Activated T-cell treated with anti-CD3 and anti-CD28 coated beads, Interleukin-2, amount 50 U/mL, for 4 hours (primary cell): ENCODE results near the gene COL18A1. TPM values are rescaled to one million over a fixed set of nuclear protein-coding genes. Genes with fewer than 3 reads are reported as not detected.

Experiments
- ATAC-seq, 2 donors: fragments of 200-7000 bp; cut with Tn5 transposase; one replicate each; pipeline ENCODE4 v1.10.0; 2021
- DNase-seq: peaks from one replicate; pipeline ENCODE4 v3.0.0-alpha.2; 2020
- H3K27me3 Mint-ChIP-seq: one replicate; pipeline ENCODE4 v1.8.0; 2021; ENCODE audit warnings: low read depth, mixed read lengths
- H3K36me3 Mint-ChIP-seq: one replicate; pipeline ENCODE4 v1.8.0; 2022; ENCODE audit warnings: mixed read lengths; ENCODE audit not compliant: insufficient read depth
- H3K4me1 Mint-ChIP-seq: one replicate; pipeline ENCODE4 v1.8.0; 2021; ENCODE audit warnings: low read depth, mixed read lengths
- H3K4me3 Mint-ChIP-seq: one replicate; pipeline ENCODE4 v1.8.0; 2021; ENCODE audit warnings: mild to moderate bottlenecking, moderate library complexity, mixed read lengths
- H3K9me3 Mint-ChIP-seq: one replicate; pipeline ENCODE4 v1.8.0; 2021; ENCODE audit warnings: mixed read lengths
- total RNA-seq, 3 donors: library from RNA; stranded (reverse); gene quantifications; one replicate each; pipeline ENCODE4 v1.2.1, GENCODE V29; 2021

The COL18A1 gene
- total RNA-seq, 3 donors from 2014 or later = 15.0 to 19.9 (median 15.4) TPM

GRCh38 chr21:45447821-45448220 is 42.9 kb downstream of the COL18A1 start:
- ATAC-seq (no peak), DNase-seq (no peak)
- Mint-ChIP-seq H3K27me3 (peaks cover 9% of the 10 kb centered on the region), H3K36me3 (no peaks in the 10 kb centered on the region), H3K4me1 (peaks cover 2% of the 10 kb centered on the region), H3K9me3 (no peaks in the 10 kb centered on the region), H3K4me3 (no peak overlapping the region)

- H3K4me1 Mint-ChIP-seq = peaks cover 2% of the 10 kb centered on the region
- peaks cover 9% of the 10 kb centered on the region for H3K27me3 Mint-ChIP-seq
- no peaks in the 10 kb centered on the region for H3K9me3 Mint-ChIP-seq
- no peaks in the 10 kb centered on the region for H3K36me3 Mint-ChIP-seq
- H3K4me3 Mint-ChIP-seq = no peak overlapping the region
- no peak for ATAC-seq
- no peak for DNase-seq
These were observed 43.4 kb downstream of the COL18A1 start for GRCh38 chr21:45448283-45448809.

- no peak for DNase-seq
- peaks cover 2% of the 10 kb centered on the region for H3K4me1 Mint-ChIP-seq
- no peaks in the 10 kb centered on the region for H3K36me3 Mint-ChIP-seq
These were observed 44.1 kb downstream of the COL18A1 start for GRCh38 chr21:45448810-45449657.

GRCh38 chr21:45449658-45450422 is 44.9 kb downstream of the COL18A1 start:
- Mint-ChIP-seq H3K9me3 (no peaks in the 10 kb centered on the region), H3K36me3 (no peaks in the 10 kb centered on the region), H3K27me3 (peaks cover 7% of the 10 kb centered on the region), H3K4me1 (no peaks in the 10 kb centered on the region), H3K4me3 (no peak overlapping the region)
- DNase-seq (no peak), ATAC-seq (no peak)

More at GRCh38 chr21:45448810-45449657, 44.1 kb downstream of the COL18A1 start:
- H3K4me3 Mint-ChIP-seq = no peak overlapping the region
- ATAC-seq = no peak
- H3K27me3 Mint-ChIP-seq = peaks cover 9% of the 10 kb centered on the region
- no peaks in the 10 kb centered on the region for H3K9me3 Mint-ChIP-seq

GRCh38 chr21:45450423-45451090 is 45.6 kb downstream of the COL18A1 start:
- ATAC-seq (no peak), DNase-seq (no peak)
- H3K4me3 Mint-ChIP-seq = no peak overlapping the region
- no peaks in the 10 kb centered on the region for H3K9me3 Mint-ChIP-seq
- peaks cover 3% of the 10 kb centered on the region for H3K27me3 Mint-ChIP-seq
- H3K36me3 Mint-ChIP-seq = no peaks in the 10 kb centered on the region
- H3K4me1 Mint-ChIP-seq = no peaks in the 10 kb centered on the region

GRCh38 chr21:45451091-45451740 is 46.3 kb downstream of the COL18A1 start:
- H3K4me3 Mint-ChIP-seq = no peak overlapping the region
- H3K27me3 Mint-ChIP-seq = peaks cover 2% of the 10 kb centered on the region
- DNase-seq = no peak
- no peaks in the 10 kb centered on the region for H3K36me3 Mint-ChIP-seq
- H3K4me1 Mint-ChIP-seq = no peaks in the 10 kb centered on the region
- H3K9me3 Mint-ChIP-seq = no peaks in the 10 kb centered on the region
- no peak for ATAC-seq

- Mint-ChIP-seq H3K36me3 (no peaks in the 10 kb centered on the region), H3K4me3 (no peak overlapping the region), H3K4me1 (no peaks in the 10 kb centered on the region), H3K27me3 (peaks cover 2% of the 10 kb centered on the region), H3K9me3 (no peaks in the 10 kb centered on the region)
- ATAC-seq = no peak
- no peak for DNase-seq
These were observed 46.8 kb downstream of the COL18A1 start for GRCh38 chr21:45451771-45452182.

- no peak for DNase-seq
- Mint-ChIP-seq H3K36me3 (no peaks in the 10 kb centered on the region), H3K4me1 (no peaks in the 10 kb centered on the region), H3K27me3 (peaks cover 2% of the 10 kb centered on the region), H3K4me3 (no peak overlapping the region), H3K9me3 (no peaks in the 10 kb centered on the region)
- ATAC-seq = no peak
These were observed 47.8 kb downstream of the COL18A1 start for GRCh38 chr21:45452696-45453307.

GRCh38 chr21:45453308-45453950 is 48.5 kb downstream of the COL18A1 start:
- no peak overlapping the region for H3K4me3 Mint-ChIP-seq
- H3K27me3 Mint-ChIP-seq = no peaks in the 10 kb centered on the region
- ATAC-seq = no peak
- no peaks in the 10 kb centered on the region for H3K4me1 Mint-ChIP-seq
- DNase-seq = no peak
- no peaks in the 10 kb centered on the region for H3K36me3 Mint-ChIP-seq
- H3K9me3 Mint-ChIP-seq = no peaks in the 10 kb centered on the region

GRCh38 chr21:45454060-45454925 is 49.3 kb downstream of the COL18A1 start:
- Mint-ChIP-seq H3K27me3 (no peaks in the 10 kb centered on the region), H3K9me3 (no peaks in the 10 kb centered on the region), H3K36me3 (no peaks in the 10 kb centered on the region), H3K4me3 (no peak overlapping the region), H3K4me1 (no peaks in the 10 kb centered on the region)
- ATAC-seq (no peak), DNase-seq (no peak)

- no peak overlapping the region for H3K4me3 Mint-ChIP-seq
- DNase-seq (no peak), ATAC-seq (no peak)
- H3K4me1 Mint-ChIP-seq = no peaks in the 10 kb centered on the region
- no peaks in the 10 kb centered on the region for H3K9me3 Mint-ChIP-seq
- H3K27me3 Mint-ChIP-seq = no peaks in the 10 kb centered on the region
- H3K36me3 Mint-ChIP-seq = no peaks in the 10 kb centered on the region
These were observed 50.1 kb downstream of the COL18A1 start for GRCh38 chr21:45454926-45455673.
